ENCODE results near the gene GKAP1. TPM values are rescaled to one million over a fixed set of nuclear protein-coding genes. Genes with fewer than 3 reads are reported as not detected.

The GKAP1 gene
- total and polyA plus RNA-seq, 5 donors from 2014 or later, result 1.6 to 6.7 (median 4.2) TPM

- Mint-ChIP-seq H3K36me3 (peaks cover 4% of the 10 kb centered on the region), H3K4me3 (no peak overlapping the region), H3K9me3 (no peaks in the 10 kb centered on the region), H3K27me3 (peaks cover 4% of the 10 kb centered on the region), H3K27ac (no peak overlapping the region), H3K4me1 (no peaks in the 10 kb centered on the region)
- Histone ChIP-seq H3K27me3 (ENCODE audit: control insufficient read depth, insufficient read depth, low read length) (peaks cover 6% of the 10 kb centered on the region), H3K9me3 (ENCODE audit: control insufficient read depth in 2 of 2, low read length in 2 of 2) (no peaks in the 10 kb centered on the region), H3K4me1 (ENCODE audit: control insufficient read depth, insufficient read depth, low read length, poor library complexity, severe bottlenecking) (no peaks in the 10 kb centered on the region), H3K4me3 (ENCODE audit: low read depth, low read length) (no peak overlapping the region), H3K27ac (ENCODE audit: insufficient read depth, low read length, poor library complexity, severe bottlenecking) (no peak overlapping the region), H3K36me3 (ENCODE audit: control insufficient read depth, insufficient read depth, low read length) (no peaks in the 10 kb centered on the region)
- DNase-seq, result no peak
- ATAC-seq (ENCODE audit: low read depth in 2 of 2), result no peak
Measured at GRCh38 chr9:83722726-83723495, 94.7 kb downstream of the GKAP1 start.

GRCh38 chr9:83721509-83721908 lies 96.1 kb downstream of the GKAP1 start:
- H3K4me3 ChIP-seq (ENCODE audit: low read depth, low read length), result no peak overlapping the region
- Mint-ChIP-seq H3K27me3 (peaks cover 4% of the 10 kb centered on the region), H3K4me3 (no peak overlapping the region), H3K36me3 (peaks cover 4% of the 10 kb centered on the region), H3K9me3 (no peaks in the 10 kb centered on the region), H3K27ac (no peak overlapping the region), H3K4me1 (no peaks in the 10 kb centered on the region)
- no peaks in the 10 kb centered on the region for H3K4me1 ChIP-seq (ENCODE audit: control insufficient read depth, insufficient read depth, low read length, poor library complexity, severe bottlenecking)
- no peaks in the 10 kb centered on the region for H3K36me3 ChIP-seq (ENCODE audit: control insufficient read depth, insufficient read depth, low read length)
- no peak for ATAC-seq (ENCODE audit: low read depth in 2 of 2)
- no peak overlapping the region for H3K27ac ChIP-seq (ENCODE audit: insufficient read depth, low read length, poor library complexity, severe bottlenecking)
- DNase-seq, result no peak
- H3K27me3 ChIP-seq (ENCODE audit: control insufficient read depth, insufficient read depth, low read length), result peaks cover 7% of the 10 kb centered on the region
- H3K9me3 ChIP-seq (ENCODE audit: control insufficient read depth in 2 of 2, low read length in 2 of 2), result no peaks in the 10 kb centered on the region

DNA sequence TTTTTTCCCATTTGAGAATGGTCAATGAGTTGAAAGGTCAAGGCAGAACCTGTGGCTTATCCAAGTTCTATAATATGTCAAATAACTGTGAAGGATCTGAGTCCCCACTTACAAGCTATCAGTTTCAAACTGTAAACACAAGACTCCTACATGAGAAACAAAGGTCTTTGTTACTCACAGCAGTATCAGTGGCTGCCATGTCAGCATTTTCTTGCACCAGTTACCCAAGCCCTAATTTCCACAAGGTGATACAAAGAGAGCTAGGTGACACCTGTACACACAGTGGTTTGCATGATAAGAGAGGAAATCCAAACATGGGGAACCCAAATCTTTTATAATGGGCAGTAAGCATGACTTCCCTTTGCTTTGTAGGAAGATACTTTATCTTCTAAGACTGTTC lies 101.8 kb downstream of the GKAP1 start:
- Mint-ChIP-seq H3K27ac (no peak overlapping the region), H3K4me3 (no peak overlapping the region), H3K4me1 (no peaks in the 10 kb centered on the region), H3K9me3 (no peaks in the 10 kb centered on the region), H3K36me3 (no peaks in the 10 kb centered on the region), H3K27me3 (no peaks in the 10 kb centered on the region)
- Histone ChIP-seq H3K36me3 (ENCODE audit: control insufficient read depth, insufficient read depth, low read length) (no peaks in the 10 kb centered on the region), H3K4me1 (ENCODE audit: control insufficient read depth, insufficient read depth, low read length, poor library complexity, severe bottlenecking) (no peaks in the 10 kb centered on the region), H3K9me3 (ENCODE audit: control insufficient read depth in 2 of 2, low read length in 2 of 2) (no peaks in the 10 kb centered on the region), H3K4me3 (ENCODE audit: low read depth, low read length) (no peak overlapping the region), H3K27me3 (ENCODE audit: control insufficient read depth, insufficient read depth, low read length) (peaks cover 1% of the 10 kb centered on the region), H3K27ac (ENCODE audit: insufficient read depth, low read length, poor library complexity, severe bottlenecking) (no peak overlapping the region)
- ATAC-seq (ENCODE audit: low read depth in 2 of 2) (no peak), DNase-seq (no peak)

DNA sequence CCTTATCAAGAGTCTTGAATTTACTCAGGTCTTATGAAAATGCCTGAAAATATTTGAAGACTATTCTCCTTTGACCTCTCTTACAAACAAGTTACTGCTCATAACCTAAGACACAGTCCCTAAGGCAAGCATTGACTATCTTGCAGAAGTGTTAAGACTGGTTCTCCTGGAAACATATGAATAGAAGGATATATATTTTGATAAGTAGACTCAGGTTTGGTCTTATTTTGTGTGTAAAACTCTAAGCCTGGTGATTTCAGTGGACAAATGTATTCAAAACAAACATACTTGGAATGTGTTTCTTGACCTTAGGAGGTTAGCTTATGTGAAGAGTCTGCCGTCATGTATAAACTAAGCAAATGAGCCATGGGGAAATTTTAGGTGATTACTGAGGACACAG lies 102.3 kb downstream of the GKAP1 start:
- no peaks in the 10 kb centered on the region for H3K27me3 Mint-ChIP-seq
- H3K27ac Mint-ChIP-seq, result no peak overlapping the region
- H3K4me1 Mint-ChIP-seq, result no peaks in the 10 kb centered on the region
- no peak overlapping the region for H3K4me3 Mint-ChIP-seq
- Histone ChIP-seq H3K27ac (ENCODE audit: insufficient read depth, low read length, poor library complexity, severe bottlenecking) (no peak overlapping the region), H3K4me1 (ENCODE audit: control insufficient read depth, insufficient read depth, low read length, poor library complexity, severe bottlenecking) (no peaks in the 10 kb centered on the region), H3K27me3 (ENCODE audit: control insufficient read depth, insufficient read depth, low read length) (peaks cover 1% of the 10 kb centered on the region), H3K9me3 (ENCODE audit: control insufficient read depth in 2 of 2, low read length in 2 of 2) (no peaks in the 10 kb centered on the region), H3K4me3 (ENCODE audit: low read depth, low read length) (no peak overlapping the region), H3K36me3 (ENCODE audit: control insufficient read depth, insufficient read depth, low read length) (no peaks in the 10 kb centered on the region)
- no peaks in the 10 kb centered on the region for H3K36me3 Mint-ChIP-seq
- ATAC-seq (ENCODE audit: low read depth in 2 of 2) (no peak), DNase-seq (no peak)
- H3K9me3 Mint-ChIP-seq, result no peaks in the 10 kb centered on the region

- Mint-ChIP-seq H3K4me1 (peaks cover 0 to 3% (median 1%) of the 10 kb centered on the region in 4 donors), H3K4me3 (no peak overlapping the region), H3K27me3 (no peaks in the 10 kb centered on the region), H3K36me3 (no peaks in the 10 kb centered on the region), H3K27ac (peak overlapping the region in 1 of 3 donors; percentile 7), H3K9me3 (no peaks in the 10 kb centered on the region)
- H3K4me3 ChIP-seq (ENCODE audit: low read depth, low read length), result no peak overlapping the region
- H3K4me1 ChIP-seq (ENCODE audit: control insufficient read depth, insufficient read depth, low read length, poor library complexity, severe bottlenecking), result no peaks in the 10 kb centered on the region
- H3K27me3 ChIP-seq (ENCODE audit: control insufficient read depth, insufficient read depth, low read length), result peaks cover 1% of the 10 kb centered on the region
- H3K36me3 ChIP-seq (ENCODE audit: control insufficient read depth, insufficient read depth, low read length), result no peaks in the 10 kb centered on the region
- H3K9me3 ChIP-seq (ENCODE audit: control insufficient read depth in 2 of 2, low read length in 2 of 2), result no peaks in the 10 kb centered on the region
- ATAC-seq (ENCODE audit: low read depth in 2 of 2) (peak in 1 of 2 donors; percentile 37), DNase-seq (peak in 1 of 3 donors; percentile 46)
- no peak overlapping the region for H3K27ac ChIP-seq (ENCODE audit: insufficient read depth, low read length, poor library complexity, severe bottlenecking)
Measured at GRCh38 chr9:83714329-83714728, 103.2 kb downstream of the GKAP1 start.

DNA sequence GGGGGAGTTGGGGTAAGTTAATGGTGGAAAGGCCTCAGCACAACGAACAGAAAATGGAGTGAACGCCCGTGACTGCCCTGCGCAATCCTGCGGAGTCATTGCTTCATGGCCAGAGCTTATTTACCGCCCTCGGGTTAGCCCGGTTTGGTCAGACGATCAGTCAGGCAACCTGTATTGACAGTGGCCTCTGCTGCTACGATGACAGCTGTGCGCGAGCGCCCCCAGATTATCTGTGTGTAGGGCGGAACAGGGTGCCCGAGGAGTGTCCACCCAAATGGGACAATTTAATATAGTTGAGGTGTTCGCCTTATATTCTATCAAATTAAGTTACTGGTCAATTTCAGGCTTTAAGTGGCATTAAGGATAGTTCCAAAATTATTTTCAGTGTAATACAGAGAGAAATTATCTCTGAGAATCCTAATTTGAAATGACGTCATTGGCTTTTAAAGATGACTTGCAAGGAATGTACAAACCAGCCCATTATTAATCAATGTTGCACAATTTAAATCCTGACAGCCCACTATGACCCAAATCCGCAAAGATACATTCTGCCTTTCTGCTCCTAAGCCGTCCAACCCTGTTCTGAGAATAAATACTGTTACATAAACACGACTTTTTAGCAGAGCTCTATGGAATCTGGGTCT lies 108.9 kb downstream of the GKAP1 start:
- H3K9me3 Mint-ChIP-seq, result peaks cover 0 to 3% (median 0%) of the 10 kb centered on the region in 7 donors
- H3K9me3 ChIP-seq (ENCODE audit: control insufficient read depth in 2 of 2, low read length in 2 of 2), result no peaks in the 10 kb centered on the region
- peaks cover 35% of the 10 kb centered on the region for H3K4me1 ChIP-seq (ENCODE audit: control insufficient read depth, insufficient read depth, low read length, poor library complexity, severe bottlenecking)
- H3K4me3 ChIP-seq (ENCODE audit: low read depth, low read length), result peak overlapping the region; percentile 92
- peak overlapping the region; percentile 97 for H3K27ac ChIP-seq (ENCODE audit: insufficient read depth, low read length, poor library complexity, severe bottlenecking)
- peaks cover 4% of the 10 kb centered on the region for H3K27me3 Mint-ChIP-seq
- H3K27ac Mint-ChIP-seq, result peak overlapping the region; percentile 99
- H3K36me3 ChIP-seq (ENCODE audit: control insufficient read depth, insufficient read depth, low read length), result no peaks in the 10 kb centered on the region
- H3K27me3 ChIP-seq (ENCODE audit: control insufficient read depth, insufficient read depth, low read length), result no peaks in the 10 kb centered on the region
- H3K36me3 Mint-ChIP-seq, result peaks cover 9% of the 10 kb centered on the region
- peaks cover 14 to 44% (median 31%) of the 10 kb centered on the region in 4 donors for H3K4me1 Mint-ChIP-seq
- ATAC-seq (ENCODE audit: low read depth in 2 of 2) (peak; percentile 12 to 14), DNase-seq (peak in 2 of 3 donors; percentile 36 to 71)
- H3K4me3 Mint-ChIP-seq, result peak overlapping the region; percentile 88 to 99 (median 95)

- Mint-ChIP-seq H3K27ac (peak within 1 kb of the TSS; percentile 99), H3K9me3 (peaks cover 0 to 3% (median 0%) of the 10 kb centered on the region in 7 donors), H3K27me3 (peaks cover 4% of the 10 kb centered on the region), H3K36me3 (peaks cover 10% of the 10 kb centered on the region), H3K4me3 (peak within 1 kb of the TSS; percentile 88 to 99 (median 95)), H3K4me1 (peaks cover 17 to 50% (median 36%) of the 10 kb centered on the region in 4 donors)
- peak; percentile 89 to 90 for ATAC-seq (ENCODE audit: low read depth in 2 of 2)
- Histone ChIP-seq H3K4me3 (ENCODE audit: low read depth, low read length) (peak within 1 kb of the TSS; percentile 94), H3K36me3 (ENCODE audit: control insufficient read depth, insufficient read depth, low read length) (no peaks in the 10 kb centered on the region), H3K9me3 (ENCODE audit: control insufficient read depth in 2 of 2, low read length in 2 of 2) (no peaks in the 10 kb centered on the region), H3K4me1 (ENCODE audit: control insufficient read depth, insufficient read depth, low read length, poor library complexity, severe bottlenecking) (peaks cover 42% of the 10 kb centered on the region), H3K27me3 (ENCODE audit: control insufficient read depth, insufficient read depth, low read length) (no peaks in the 10 kb centered on the region), H3K27ac (ENCODE audit: insufficient read depth, low read length, poor library complexity, severe bottlenecking) (peak within 1 kb of the TSS; percentile 97)
- DNase-seq, result peak; percentile 87 to 96 (median 95)
Measured at GRCh38 chr9:83707768-83708514, 109.6 kb downstream of the GKAP1 start, which contains the start of gene UBQLN1. Gene UBQLN1 (minus strand): TSS chr9:83707958. CDS start chr9:83707679, 279 bp downstream.

Measured in CD4-positive, CD25-positive, alpha-beta regulatory T cell (primary cell).